HCT116 (cell line): ENCODE data around the gene PPTC7. TPM values are rescaled to one million over a fixed set of nuclear protein-coding genes. Genes with fewer than 3 reads are reported as not detected.

ENCODE experiments used
- ATAC-seq: fragments of 200-7000 bp; cut with Tn5 transposase; 2 replicates; pipeline ENCODE4 v1.9.1; 2020; ENCODE audit warnings: mild to moderate bottlenecking, moderate library complexity
- BruUV-seq: library from RNA; stranded (reverse); fragments of 400-500 nt; replicated peaks from 2 replicates; lab custom pipeline; 2021; lab: Mats Ljungman, UMichigan
- CTCF ChIA-PET: fragments of 300-600 bp; sonication (Branson Sonifier 250); formaldehyde crosslinking; loops from one replicate; lab custom pipeline; 2021; ENCODE audit warnings: antibody characterized with exemption; lab: Charles Lee
- POLR2A ChIA-PET: fragments of 300-600, 350-600 bp; sonication (Branson Sonifier 250); formaldehyde crosslinking; loops from one replicate; lab custom pipeline; 2021; ENCODE audit warnings: antibody characterized with exemption; lab: Charles Lee
- RAD21 ChIA-PET, 2 experiments: fragments of 300-600 bp; sonication (Branson Sonifier 250); formaldehyde crosslinking; loops; one replicate each; lab custom pipeline; 2023; ENCODE audit warnings: low total read pairs in 2 of 2; ENCODE audit not compliant: uncharacterized antibody in 2 of 2, unreplicated experiment in 2 of 2, low non-redundant PET in 1 of 2; lab: Charles Lee
- DNase-seq: peaks from one replicate; pipeline ENCODE4 v3.0.0-alpha.2; 2010; ENCODE audit warnings: low read depth, low spot score
- H2AFZ ChIP-seq: fragments of 200-600 bp; shearing (Covaris generic), sonication (generic); 2 replicates; pipeline ENCODE4 v1.6.1; 2017; ENCODE audit warnings: low read depth, mixed run types, mixed read lengths, antibody characterized with exemption, low read length; ENCODE audit not compliant: poor library complexity, severe bottlenecking
- H3K27ac ChIP-seq: 2 replicates; pipeline ENCODE4 v1.5.1; 2012; ENCODE audit warnings: low read depth, low read length
- H3K27me3 ChIP-seq: fragments of 200-600 bp; sonication (generic); 2 replicates; pipeline ENCODE4 v1.6.1; 2016; ENCODE audit warnings: mixed run types, low read length, mixed read lengths; ENCODE audit not compliant: insufficient read depth
- H3K36me3 ChIP-seq, 2 experiments: fragments of 200-500 bp in 1 of 2; fragments of 200-600 bp in 1 of 2; sonication (Bioruptor generic) in 1 of 2; sonication (generic) in 1 of 2; 2 replicates each; pipeline versions ENCODE4 v1.5.1 to v1.6.1; 2014 to 2016; ENCODE audit warnings: low read length in 2 of 2, inconsistent platforms in 1 of 2, mixed read lengths in 1 of 2, mixed run types in 1 of 2; ENCODE audit not compliant: insufficient read depth in 2 of 2, control insufficient read depth in 1 of 2
- H3K4me1 ChIP-seq, 2 experiments: fragments of 200-600 bp in 1 of 2; sonication (generic) in 1 of 2; 2 replicates each; pipeline versions ENCODE4 v1.5.1 to v1.6.1; 2012 to 2017; ENCODE audit warnings: low read length in 2 of 2, inconsistent platforms in 1 of 2, mild to moderate bottlenecking in 1 of 2, mixed read lengths in 1 of 2, mixed run types in 1 of 2, moderate library complexity in 1 of 2; ENCODE audit not compliant: insufficient read depth in 2 of 2, control insufficient read depth in 1 of 2
- H3K4me2 ChIP-seq: fragments of 200-600 bp; sonication (generic); 2 replicates; pipeline ENCODE4 v1.6.1; 2017; ENCODE audit warnings: mixed run types, low read length, mixed read lengths
- H3K4me3 ChIP-seq, 2 experiments: fragments of 200-600 bp in 1 of 2; sonication (generic) in 1 of 2; replicated peaks in 1 of 2; 2 replicates each; pipeline ENCODE4 v1.5.1; 2011 to 2016; ENCODE audit warnings: low read length in 2 of 2, control low read depth in 1 of 2, low read depth in 1 of 2, mild to moderate bottlenecking in 1 of 2, mixed read lengths in 1 of 2, mixed run types in 1 of 2
- H3K79me2 ChIP-seq: fragments of 200-600 bp; sonication (generic); 2 replicates; pipeline ENCODE4 v1.6.1; 2017; ENCODE audit warnings: mild to moderate bottlenecking, mixed run types, low read length, moderate library complexity, mixed read lengths; ENCODE audit not compliant: insufficient read depth
- H3K9ac ChIP-seq: fragments of 200-600 bp; sonication (generic); 2 replicates; pipeline ENCODE4 v1.6.1; 2016; ENCODE audit warnings: low read length, mixed read lengths
- H3K9me2 ChIP-seq: fragments of 200-600 bp; sonication (generic), shearing (Covaris generic); 2 replicates; pipeline ENCODE4 v1.6.1; 2017; ENCODE audit warnings: mixed run types, mild to moderate bottlenecking, moderate library complexity; ENCODE audit not compliant: insufficient read depth
- H3K9me3 ChIP-seq, 2 experiments: fragments of 200-500 bp in 1 of 2; fragments of 200-600 bp in 1 of 2; sonication (Bioruptor generic) in 1 of 2; sonication (generic) in 1 of 2; 2 replicates each; pipeline ENCODE4 v1.6.1; 2014 to 2017; ENCODE audit warnings: low read length in 2 of 2, mixed read lengths in 2 of 2, inconsistent platforms in 1 of 2, low read depth in 1 of 2, mild to moderate bottlenecking in 1 of 2, mixed run types in 1 of 2, moderate library complexity in 1 of 2; ENCODE audit not compliant: control insufficient read depth in 1 of 2, insufficient read depth in 1 of 2
- H4K20me1 ChIP-seq: fragments of 200-600 bp; sonication (generic), shearing (Covaris generic); 2 replicates; pipeline ENCODE4 v1.6.1; 2017; ENCODE audit warnings: mixed run types, mild to moderate bottlenecking, moderate library complexity; ENCODE audit not compliant: insufficient read depth
- CEBPB ChIP-seq: IDR thresholded peaks from 2 replicates; pipeline ENCODE4 v1.6.1; 2012; ENCODE audit warnings: low read depth
- EZH2phosphoT487 ChIP-seq: fragments of 200-600 bp; IDR thresholded peaks from 2 replicates; pipeline ENCODE4 v1.6.1; 2018; ENCODE audit warnings: antibody characterized with exemption, borderline replicate concordance
- POLR2A ChIP-seq: IDR thresholded peaks from 2 replicates; pipeline ENCODE4 v1.7.0; 2011; ENCODE audit warnings: borderline replicate concordance; ENCODE audit not compliant: insufficient read depth, insufficient read length; ENCODE audit errors: extremely low read depth
- TCF7L2 ChIP-seq: IDR thresholded peaks from 2 replicates; pipeline ENCODE4 v1.7.0; 2011; ENCODE audit warnings: borderline replicate concordance, inconsistent platforms; ENCODE audit not compliant: insufficient read depth, insufficient read length; ENCODE audit errors: extremely low read depth
- YY1 ChIP-seq: IDR thresholded peaks from 2 replicates; pipeline ENCODE4 v1.6.1; 2011; ENCODE audit warnings: low read length, low read depth, moderate library complexity, mild to moderate bottlenecking; ENCODE audit not compliant: insufficient replicate concordance; ENCODE audit errors: extremely low read depth
- ZBTB33 ChIP-seq: IDR thresholded peaks from 2 replicates; pipeline ENCODE4 v1.6.1; 2011; ENCODE audit warnings: mild to moderate bottlenecking, low read length, moderate library complexity; ENCODE audit not compliant: insufficient replicate concordance; ENCODE audit errors: extremely low read depth
- ZNF274 ChIP-seq: fragments of 200-500 bp; sonication (Bioruptor generic); IDR thresholded peaks from 2 replicates; pipeline ENCODE4 v1.6.1; 2014; ENCODE audit warnings: mild to moderate bottlenecking, low read depth, low read length, inconsistent platforms
- intact Hi-C: fragments of 100-400 bp; cut with micrococcal nuclease; formaldehyde crosslinking; loops from 2 replicates; pipeline ENCODE4 v1.10.0; 2022
- total RNA-seq: library from RNA; stranded (reverse); gene quantifications from one replicate; pipeline ENCODE4 v1.2.1, GENCODE V29; 2021; ENCODE audit not compliant: unreplicated experiment
- TF ChIP-seq, protein P1 (sequence below): IDR thresholded peaks from 2 replicates; pipeline ENCODE4 v1.6.1; 2012

PPTC7 gene
- total RNA-seq, 1 experiment from 2014 or later: 25.2 TPM

- no peak for DNase-seq
- Histone ChIP-seq H3K27ac (no peak overlapping the region), H3K9me2 (no peaks in the 10 kb centered on the region), H3K9me3 (no peaks in the 10 kb centered on the region), H3K4me2 (no peak overlapping the region), H4K20me1 (no peaks in the 10 kb centered on the region), H3K27me3 (no peaks in the 10 kb centered on the region), H3K4me1 (peaks cover 0 to under 1% of the 10 kb centered on the region in 2 experiments; a peak in 1 of 4 replicates), H3K4me3 (no peak overlapping the region), H3K36me3 (no peaks in the 10 kb centered on the region), H3K9ac (no peak overlapping the region), H3K79me2 (no peaks in the 10 kb centered on the region), H2AFZ (no peak overlapping the region)
- ChIA-PET RAD21 (no interaction called here), CTCF (interaction anchor here (1.3 kb wide), 1 partner anchor 122 kb away, joined by 3 read pairs; the partner anchor contains the start of gene FAM216A), POLR2A (no interaction called here)
- intact Hi-C loops: no loop called here
- ATAC-seq: no peak
- no peak for TF ChIP-seq POLR2A
- no peak for TF ChIP-seq EZH2phosphoT487
- no peak for TF ChIP-seq TCF7L2
- TF ChIP-seq ZBTB33: no peak
- TF ChIP-seq, protein P1, sequence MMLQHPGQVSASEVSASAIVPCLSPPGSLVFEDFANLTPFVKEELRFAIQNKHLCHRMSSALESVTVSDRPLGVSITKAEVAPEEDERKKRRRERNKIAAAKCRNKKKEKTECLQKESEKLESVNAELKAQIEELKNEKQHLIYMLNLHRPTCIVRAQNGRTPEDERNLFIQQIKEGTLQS: no peak
- TF ChIP-seq ZNF274: no peak
- TF ChIP-seq CEBPB: no peak
- TF ChIP-seq YY1: no peak
- BruUV-seq: no TSS peak
These were observed 7.7 kb upstream of the PPTC7 start for GRCh38 chr12:110590806-110591326.
